ENCODE measurements around the gene RAD23A.
"Not testable (repeated sequence)": the region's sequence is repeated elsewhere in the genome, so short reads cannot be mapped to it uniquely, and the experiment has no call there.

RAD23A gene

GRCh38 chr19:12955996-12956395, 10.3 kb downstream of the RAD23A start:
- DNase-seq: no peak

- peak; percentile 89 for DNase-seq
Measured at GRCh38 chr19:12956446-12957388, 11.1 kb downstream of the RAD23A start, which contains the start of gene GADD45GIP1. TSS of gene GADD45GIP1 (minus strand) at chr19:12957223. CDS start at chr19:12957212, 11 bp downstream.

GRCh38 chr19:12957389-12957952, 11.8 kb downstream of the RAD23A start:
- DNase-seq: not testable (repeated sequence)

GRCh38 chr19:12959481-12959880, 13.8 kb downstream of the RAD23A start:
- no peak for DNase-seq

- DNase-seq: peak; percentile 81
Measured at GRCh38 chr19:12965017-12965811, 19.6 kb downstream of the RAD23A start.

GRCh38 chr19:12965812-12966135, 20.1 kb downstream of the RAD23A start:
- no peak for DNase-seq

GRCh38 chr19:12967907-12968306, 22.2 kb downstream of the RAD23A start:
- DNase-seq: no peak

GRCh38 chr19:12969292-12969988, 23.8 kb downstream of the RAD23A start, which contains the start of gene DAND5:
TSS of gene DAND5 (plus strand) at chr19:12969576. CDS start at chr19:12969661, 85 bp downstream.
- DNase-seq: no peak

GRCh38 chr19:12970070-12970820, 24.6 kb downstream of the RAD23A start:
- no peak for DNase-seq

GRCh38 chr19:12973236-12973635, 27.6 kb downstream of the RAD23A start:
- DNase-seq: no peak

GRCh38 chr19:12974301-12975220, 28.9 kb downstream of the RAD23A start:
- no peak for DNase-seq

GRCh38 chr19:12975221-12975741, 29.6 kb downstream of the RAD23A start:
- DNase-seq: no peak

GRCh38 chr19:12976109-12976508, 30.4 kb downstream of the RAD23A start:
- DNase-seq: not testable (repeated sequence)

- DNase-seq: no peak
Measured at GRCh38 chr19:12979974-12980373, 34.3 kb downstream of the RAD23A start.

- DNase-seq: no peak
Measured at GRCh38 chr19:12982648-12983047, 37.0 kb downstream of the RAD23A start.

- no peak for DNase-seq
Measured at GRCh38 chr19:12983091-12983490, 37.4 kb downstream of the RAD23A start.

GRCh38 chr19:12983542-12984142, 38.0 kb downstream of the RAD23A start:
- DNase-seq: peak; percentile 86

GRCh38 chr19:12984143-12984627, 38.5 kb downstream of the RAD23A start:
- no peak for DNase-seq

GRCh38 chr19:12984683-12985048, 39.0 kb downstream of the RAD23A start:
- DNase-seq: peak; percentile 66

Measured in left hindlimb (tissue), 1 donor.